ENCODE measurements around the gene FOXP1.
A peak's percentile ranks its signal among the peaks of the same experiment; 100 is the strongest.

DNA sequence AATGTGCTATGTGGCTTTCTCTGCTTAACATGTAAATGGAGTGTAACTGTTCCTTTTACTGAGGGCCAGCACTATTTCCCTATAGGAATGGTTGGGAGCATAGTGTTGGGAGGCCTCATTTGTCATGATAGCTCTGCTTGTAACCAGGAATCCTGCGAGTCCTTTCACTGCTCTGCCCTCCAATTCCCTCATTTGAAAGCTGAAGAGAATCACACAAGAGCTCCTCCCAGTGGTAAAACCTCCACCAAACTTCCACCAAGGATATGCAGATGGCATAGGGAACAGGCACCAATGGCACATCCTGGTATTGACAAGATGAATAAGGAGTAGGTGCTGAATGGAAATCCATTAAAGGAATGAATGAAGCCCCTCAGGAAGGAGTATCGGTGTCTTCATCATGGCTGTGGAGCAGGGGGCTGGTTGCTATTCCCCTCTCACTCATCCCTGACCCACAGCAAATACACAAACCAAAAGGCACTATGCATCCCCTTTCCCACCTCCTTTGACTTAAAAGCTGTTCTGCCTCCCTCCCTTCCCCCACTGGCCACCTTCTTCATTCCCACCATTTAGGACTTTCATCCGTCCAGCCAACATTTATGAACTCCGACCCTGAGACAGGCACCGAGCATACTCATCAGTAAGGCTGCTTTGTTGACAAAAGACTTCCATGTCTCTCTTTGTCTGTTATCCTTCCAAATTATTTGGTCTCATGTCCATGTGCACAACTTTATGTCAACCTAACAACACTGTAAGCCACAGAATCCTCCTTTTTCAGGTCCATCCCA is 560.8 kb downstream of the FOXP1 start:
- TF ChIP-seq, protein P1, sequence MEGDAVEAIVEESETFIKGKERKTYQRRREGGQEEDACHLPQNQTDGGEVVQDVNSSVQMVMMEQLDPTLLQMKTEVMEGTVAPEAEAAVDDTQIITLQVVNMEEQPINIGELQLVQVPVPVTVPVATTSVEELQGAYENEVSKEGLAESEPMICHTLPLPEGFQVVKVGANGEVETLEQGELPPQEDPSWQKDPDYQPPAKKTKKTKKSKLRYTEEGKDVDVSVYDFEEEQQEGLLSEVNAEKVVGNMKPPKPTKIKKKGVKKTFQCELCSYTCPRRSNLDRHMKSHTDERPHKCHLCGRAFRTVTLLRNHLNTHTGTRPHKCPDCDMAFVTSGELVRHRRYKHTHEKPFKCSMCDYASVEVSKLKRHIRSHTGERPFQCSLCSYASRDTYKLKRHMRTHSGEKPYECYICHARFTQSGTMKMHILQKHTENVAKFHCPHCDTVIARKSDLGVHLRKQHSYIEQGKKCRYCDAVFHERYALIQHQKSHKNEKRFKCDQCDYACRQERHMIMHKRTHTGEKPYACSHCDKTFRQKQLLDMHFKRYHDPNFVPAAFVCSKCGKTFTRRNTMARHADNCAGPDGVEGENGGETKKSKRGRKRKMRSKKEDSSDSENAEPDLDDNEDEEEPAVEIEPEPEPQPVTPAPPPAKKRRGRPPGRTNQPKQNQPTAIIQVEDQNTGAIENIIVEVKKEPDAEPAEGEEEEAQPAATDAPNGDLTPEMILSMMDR (IDR thresholded peaks at IDR 0.05) = peak in 3 of 6 experiments; percentile 33 to 38 (median 35)
- TF ChIP-seq POLR2A (IDR thresholded peaks at IDR 0.05) = no peak

Data from adrenal gland (tissue), 5 donors.